HG02970 (cell line): ENCODE results near the gene STUB1.

ENCODE experiments used
- ATAC-seq: cut with Tn5 transposase; IDR thresholded peaks from one replicate; pipeline ENCODE4 v1.9.1; 2021; ENCODE audit warnings: mild to moderate bottlenecking, moderate library complexity, moderate number of reproducible peaks; ENCODE audit not compliant: unreplicated experiment, low FRiP score

The STUB1 gene

DNA sequence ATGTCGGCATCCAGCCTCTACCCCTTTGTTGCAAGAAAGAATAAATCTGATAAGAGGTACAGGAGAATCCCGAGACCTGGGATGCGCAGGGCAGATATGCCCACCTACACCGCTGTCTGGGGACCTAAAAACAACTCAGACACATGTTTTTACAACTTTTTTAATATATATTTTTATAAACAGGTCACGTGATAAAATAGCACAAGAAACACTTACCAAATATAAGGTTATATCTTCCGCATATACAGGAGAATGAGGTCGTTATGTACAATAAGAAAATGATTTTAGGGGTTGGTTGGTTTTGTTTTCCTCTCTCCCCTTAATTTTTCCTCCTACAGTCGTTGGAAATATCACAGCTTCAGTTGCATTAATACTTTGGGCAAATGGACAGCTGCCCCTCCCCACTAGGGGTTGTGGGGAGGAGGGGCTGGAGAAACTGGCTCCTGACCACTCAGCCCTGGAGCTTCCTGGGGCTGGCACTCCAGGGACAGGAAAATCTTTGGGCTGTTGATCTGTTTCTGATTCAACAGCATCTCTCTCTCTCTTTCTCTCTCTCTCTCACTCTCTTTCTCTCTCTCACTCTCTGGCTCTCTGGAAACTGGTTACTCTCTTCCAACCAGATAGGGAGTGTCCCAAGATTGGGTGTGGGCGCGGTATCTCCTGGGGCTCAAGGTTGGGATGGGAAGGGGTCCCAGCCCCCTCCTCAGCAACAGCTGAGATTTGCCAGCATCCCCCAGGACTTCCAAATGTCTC is 12.3 kb downstream of the STUB1 start:
- ATAC-seq, result no peak

GRCh38 chr16:693364-693763 is 13.2 kb downstream of the STUB1 start:
- no peak for ATAC-seq

DNA sequence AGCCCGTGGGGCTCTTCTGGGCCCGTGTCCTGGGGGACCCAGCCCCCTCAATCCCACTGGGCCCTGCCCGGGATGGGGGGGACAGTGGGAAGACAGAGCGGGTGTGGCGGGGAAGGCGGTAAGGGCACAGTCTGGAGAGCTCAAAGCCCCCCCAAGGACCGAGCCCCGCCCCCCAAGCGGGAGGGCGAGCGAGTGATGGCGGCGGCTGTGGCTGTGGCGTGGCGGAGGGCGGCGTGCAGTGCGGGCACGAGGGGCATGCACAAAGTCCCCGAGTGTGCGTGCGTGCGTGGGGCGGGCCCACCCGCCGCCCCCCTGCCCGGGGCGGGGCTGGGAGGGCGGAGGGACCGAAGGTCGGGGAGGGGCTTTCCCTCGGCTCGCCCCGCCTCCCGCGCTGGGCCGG is 13.6 kb downstream of the STUB1 start:
- ATAC-seq, result no peak

DNA sequence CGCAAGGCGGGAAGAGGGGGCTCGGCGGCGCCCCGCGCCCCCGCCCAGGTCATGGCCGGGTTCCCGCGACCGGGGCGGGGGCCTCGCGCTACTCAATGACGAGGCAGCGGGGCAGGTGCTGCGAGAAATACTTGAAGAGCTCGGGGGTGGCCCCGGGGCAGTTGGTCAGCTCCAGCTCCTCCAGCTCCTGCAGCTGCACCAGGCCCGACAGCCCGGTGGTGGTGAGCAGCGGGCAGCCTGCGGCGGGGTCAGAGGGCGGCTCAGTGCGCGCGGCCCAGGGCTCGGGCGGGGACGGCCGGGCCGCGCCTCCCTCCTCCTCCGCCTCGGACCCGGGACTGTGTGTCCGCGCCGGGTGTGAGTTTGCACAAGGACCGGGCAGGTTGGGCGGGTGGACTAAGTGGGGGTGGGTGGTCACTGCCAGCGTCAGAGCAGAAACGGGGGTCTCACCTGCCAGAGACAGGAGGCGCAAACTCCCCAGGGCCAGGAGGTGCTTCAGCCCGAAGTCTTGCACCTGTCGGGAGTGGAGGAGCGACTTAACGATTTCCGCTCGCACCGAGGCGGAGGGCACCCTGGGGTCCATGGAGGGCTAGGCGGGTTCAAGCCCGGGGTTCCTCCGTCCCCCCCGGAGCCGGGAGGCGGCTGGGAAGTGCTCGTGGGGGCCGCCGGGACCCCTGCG is 14.1 kb downstream of the STUB1 start:
- ATAC-seq, result no peak

GRCh38 chr16:694863-695354 is 14.7 kb downstream of the STUB1 start:
- ATAC-seq, result no peak

DNA sequence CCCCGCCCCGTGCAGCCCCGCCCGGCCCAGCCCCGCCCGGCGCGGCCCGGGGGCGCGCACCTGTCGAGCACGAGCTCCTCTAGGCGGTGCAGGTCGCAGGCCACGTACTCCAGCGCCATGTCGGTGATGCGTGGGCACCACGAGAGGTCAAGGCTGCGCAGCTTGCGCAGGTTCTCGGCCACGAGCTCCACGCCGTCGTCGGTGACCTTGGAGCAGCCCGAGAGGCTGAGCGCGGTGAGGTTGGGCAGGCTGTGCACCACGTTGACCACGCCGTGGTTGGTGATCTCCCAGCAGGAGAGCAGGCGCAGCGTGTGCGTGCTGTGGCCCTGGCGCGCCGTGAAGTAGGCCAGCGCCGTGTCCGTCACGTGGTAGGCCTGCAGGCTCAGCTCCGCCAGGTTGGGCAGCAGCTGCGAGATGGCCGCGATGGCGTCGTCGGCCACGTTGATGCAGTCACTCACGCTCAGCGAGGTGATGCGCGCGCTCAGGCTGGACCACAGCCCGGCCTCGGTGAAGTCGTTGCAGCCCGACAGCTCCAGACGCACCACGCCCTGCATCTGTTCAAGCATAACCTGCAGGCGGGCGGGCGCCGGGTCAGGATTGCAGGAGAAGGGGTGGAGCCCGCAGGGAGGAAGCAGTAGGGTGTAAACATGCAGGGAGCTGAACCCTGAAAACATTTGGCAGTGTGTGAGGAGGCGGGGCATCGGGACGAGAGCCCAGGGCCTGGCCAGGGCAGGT is 15.3 kb downstream of the STUB1 start:
- no peak for ATAC-seq

DNA sequence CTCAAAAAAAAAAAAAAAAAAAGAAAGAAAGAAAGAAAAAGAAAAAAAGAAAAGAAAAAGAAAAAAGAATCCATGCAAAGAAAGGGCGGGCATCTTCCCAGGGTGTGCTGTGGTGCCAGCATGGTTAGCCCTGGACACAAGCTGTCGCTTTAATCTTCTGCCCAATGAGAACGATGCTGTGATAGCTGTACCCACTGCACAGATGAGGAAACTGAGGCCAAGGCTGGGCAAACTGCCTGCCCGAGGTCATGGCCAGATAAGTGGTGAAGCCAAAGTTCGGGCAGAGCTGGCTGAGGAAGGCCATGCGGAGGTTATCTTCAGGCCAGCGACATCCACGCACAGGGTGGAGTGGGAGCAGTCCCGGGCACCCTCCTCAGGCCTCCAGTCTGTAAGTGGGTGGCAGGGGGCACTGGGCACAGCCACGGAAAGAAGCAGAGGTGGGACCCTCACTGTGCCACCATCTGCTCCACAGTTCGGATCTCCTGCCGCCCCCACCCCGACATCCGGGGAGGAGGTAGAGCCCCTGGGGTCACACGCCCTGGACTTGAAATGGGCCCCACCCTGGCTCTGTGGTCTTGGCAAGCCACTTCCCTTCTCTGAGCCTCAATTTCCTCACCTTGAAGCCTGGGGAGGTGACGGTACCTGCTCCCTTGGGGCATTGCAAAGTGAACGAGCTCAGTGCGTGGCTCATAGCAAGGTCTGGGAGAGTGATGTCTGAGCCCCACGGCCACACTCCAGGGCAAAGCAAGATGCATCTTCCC is 18.9 kb downstream of the STUB1 start:
- ATAC-seq, result no peak

GRCh38 chr16:700684-701584 is 20.7 kb downstream of the STUB1 start:
- ATAC-seq, result no peak

DNA sequence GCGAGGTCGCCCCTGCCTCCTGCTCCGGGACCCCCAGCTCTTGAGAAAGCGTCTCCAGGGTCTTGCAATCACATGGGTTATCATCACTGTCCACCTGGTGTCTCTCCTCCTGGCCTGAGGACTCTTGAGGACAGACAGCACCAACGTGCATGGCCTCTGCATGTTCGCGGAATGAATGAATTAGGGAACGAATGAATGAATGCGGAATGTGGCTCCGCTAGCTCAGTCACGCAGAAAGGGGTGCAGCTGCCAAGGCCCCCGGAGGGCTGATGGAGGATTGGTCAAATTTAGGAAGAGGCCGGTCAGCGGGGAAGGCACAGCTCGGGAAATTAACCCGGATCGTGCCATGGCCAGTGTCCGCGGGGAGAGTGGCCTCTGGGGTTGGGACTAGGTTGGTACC is 22.1 kb downstream of the STUB1 start:
- no peak for ATAC-seq

DNA sequence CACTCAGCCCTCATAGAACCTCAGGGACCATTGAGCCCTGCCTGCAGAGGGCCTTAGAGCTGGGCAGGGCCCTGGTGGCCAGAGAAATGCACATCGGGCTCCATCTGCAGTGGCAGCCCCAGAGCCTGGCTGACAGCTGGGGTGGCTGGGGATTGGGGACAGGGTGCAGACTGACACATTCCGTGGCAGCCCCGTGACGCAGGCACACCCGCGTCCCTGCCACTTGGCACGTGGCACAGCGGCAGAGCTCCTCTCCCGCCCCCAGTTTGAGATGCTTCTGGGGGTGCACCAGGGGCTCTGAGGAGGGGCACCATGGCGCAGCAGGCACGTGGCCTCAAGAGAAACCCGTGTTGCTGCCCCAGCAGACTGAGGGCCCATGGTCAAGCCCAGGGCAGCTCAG is 23.2 kb downstream of the STUB1 start:
- ATAC-seq, result no peak

DNA sequence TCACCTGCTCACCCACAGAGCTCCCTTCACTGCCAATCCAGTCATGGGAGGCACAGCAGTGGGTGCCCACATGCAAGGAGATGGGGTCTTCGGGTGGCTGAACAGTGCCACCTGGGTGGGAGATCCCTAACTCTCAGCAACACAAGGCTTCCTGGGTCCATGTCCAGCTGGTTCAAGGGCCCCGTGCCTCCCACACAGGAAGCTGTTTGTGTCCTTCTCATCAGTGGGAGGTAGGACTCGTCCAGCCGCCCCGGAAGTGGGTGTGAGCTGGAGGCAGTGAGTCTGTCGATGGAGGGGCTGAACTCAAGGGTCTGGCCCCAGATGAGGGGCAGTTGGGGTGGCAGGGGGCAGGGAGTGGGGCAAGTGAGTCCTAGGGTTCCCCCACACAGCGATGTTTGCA is 23.8 kb downstream of the STUB1 start:
- no peak for ATAC-seq

- no peak for ATAC-seq
Observed at GRCh38 chr16:704552-705380, 24.6 kb downstream of the STUB1 start.

- no peak for ATAC-seq
Observed at GRCh38 chr16:705431-706188, 25.4 kb downstream of the STUB1 start, which contains the start of gene FBXL16. TSS of gene FBXL16 (minus strand) at chr16:705801. CDS start at chr16:697405, 8,396 bp downstream.

DNA sequence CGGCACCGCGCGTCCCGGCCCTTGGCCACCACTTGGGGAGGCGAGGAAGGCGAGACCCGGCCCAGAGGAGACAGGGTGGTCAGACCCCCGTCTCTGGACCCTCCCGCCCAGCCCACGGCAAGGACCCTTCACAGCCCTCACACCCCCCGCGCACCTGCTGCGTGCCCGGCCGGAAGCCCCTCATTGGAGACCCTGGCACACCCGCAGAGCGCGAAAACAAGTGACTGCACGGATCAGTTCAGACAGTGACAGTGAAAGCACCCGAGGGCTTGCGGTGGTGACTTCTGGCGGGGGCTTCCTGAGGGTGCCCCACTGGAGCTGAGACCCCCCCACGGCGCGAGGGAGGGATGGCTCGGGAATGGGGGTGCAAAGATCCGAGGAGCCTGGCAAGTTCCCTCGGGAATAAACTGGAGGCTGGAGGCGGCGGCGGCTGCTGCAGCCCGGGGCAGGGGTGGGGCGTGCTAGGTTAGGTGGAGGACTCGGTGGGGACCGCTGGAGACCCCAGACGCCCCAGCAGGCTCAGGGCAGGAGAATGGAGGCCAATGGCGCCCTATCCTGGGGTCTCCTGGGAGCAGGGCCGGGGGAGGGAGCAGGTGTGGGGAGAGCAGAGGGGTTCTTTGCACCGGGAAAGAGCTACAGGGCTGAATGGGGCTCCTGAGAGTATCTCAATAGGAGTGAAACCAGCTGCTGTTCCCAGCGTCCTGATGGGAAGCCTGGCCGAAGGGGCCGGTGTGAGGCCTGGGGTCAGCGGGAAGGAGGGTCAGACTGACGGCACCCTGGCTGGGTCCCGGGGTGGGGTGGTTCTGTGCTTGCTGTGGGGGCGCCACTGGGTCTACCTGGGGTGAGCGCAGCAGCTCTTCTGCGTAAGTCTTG is 26.2 kb downstream of the STUB1 start:
- ATAC-seq, result no peak

DNA sequence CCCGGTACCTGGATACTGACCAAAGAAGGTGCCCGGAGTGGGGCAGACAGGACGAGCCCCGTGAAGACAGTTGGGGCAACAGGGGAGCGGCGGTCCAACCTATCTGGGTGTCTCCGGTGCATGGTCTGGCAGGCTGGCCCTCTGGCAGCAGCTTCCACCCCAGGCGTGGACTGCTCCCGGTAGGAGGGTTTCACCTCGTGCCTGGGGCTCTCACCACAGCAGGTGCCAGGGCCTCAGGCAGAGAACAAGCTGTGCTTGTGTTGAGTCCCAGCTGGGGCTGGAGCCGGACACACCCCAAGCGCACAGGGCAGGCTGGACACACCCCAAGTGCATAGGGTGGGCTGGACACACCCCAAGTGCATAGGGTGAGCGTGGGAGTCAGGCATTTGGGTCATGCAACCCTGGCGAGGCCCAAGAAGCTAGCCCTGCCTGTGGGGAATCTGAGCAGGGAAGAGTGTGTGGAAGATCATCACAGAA is 26.9 kb downstream of the STUB1 start:
- no peak for ATAC-seq

GRCh38 chr16:708019-708418 is 27.8 kb downstream of the STUB1 start:
- no peak for ATAC-seq

DNA sequence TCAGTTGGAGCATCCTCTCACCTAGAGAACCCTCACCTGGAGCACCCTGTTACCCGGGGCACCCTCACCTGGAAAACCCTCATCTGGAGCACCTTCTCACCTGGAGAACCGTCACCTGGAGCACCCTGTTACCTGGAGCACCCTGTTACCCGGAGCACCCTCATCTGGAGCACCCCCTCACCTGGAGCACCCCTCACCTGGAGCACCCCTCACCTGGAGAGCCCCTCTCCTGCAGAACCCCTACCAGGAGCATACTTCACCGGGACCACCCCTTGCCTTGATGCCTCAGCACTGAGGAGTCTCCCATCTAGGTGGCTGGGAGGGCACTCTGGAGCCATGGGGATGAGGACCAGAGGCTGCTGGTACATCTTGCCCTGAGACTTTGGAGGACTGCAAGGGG is 28.7 kb downstream of the STUB1 start:
- ATAC-seq, result no peak
